OCI-LY1 (cell line): Measurements from ENCODE around the gene SH3GL2.

Experiments
- H2AFZ ChIP-seq: fragments of 200-600 bp; sonication (generic), shearing (Covaris generic); 2 replicates; pipeline ENCODE4 v1.6.0; 2014; ENCODE audit warnings: antibody characterized with exemption, mild to moderate bottlenecking, low read length
- H3F3A ChIP-seq: fragments of 200-600 bp; sonication (generic), shearing (Covaris generic); 2 replicates; pipeline ENCODE4 v1.6.0; 2014; ENCODE audit warnings: mild to moderate bottlenecking, antibody characterized with exemption, low read length, moderate library complexity; ENCODE audit not compliant: insufficient read depth
- H3K27ac ChIP-seq: fragments of 200-600 bp; sonication (generic); 2 replicates; pipeline ENCODE4 v1.5.1; 2014; ENCODE audit warnings: low read length, mixed run types, mild to moderate bottlenecking, low read depth; ENCODE audit not compliant: poor library complexity, severe bottlenecking
- H3K27me3 ChIP-seq: fragments of 200-600 bp; sonication (generic); 2 replicates; pipeline ENCODE4 v1.6.0; 2014; ENCODE audit warnings: antibody characterized with exemption, mild to moderate bottlenecking, low read length, moderate library complexity; ENCODE audit not compliant: insufficient read depth
- H3K36me3 ChIP-seq: fragments of 200-600 bp; sonication (generic); 2 replicates; pipeline ENCODE4 v1.6.1; 2014; ENCODE audit warnings: mild to moderate bottlenecking, antibody characterized with exemption, low read length, moderate library complexity, mixed read lengths; ENCODE audit not compliant: insufficient read depth
- H3K4me1 ChIP-seq: fragments of 200-600 bp; sonication (generic); 2 replicates; pipeline ENCODE4 v1.5.1; 2014; ENCODE audit warnings: mild to moderate bottlenecking, low read length, moderate library complexity; ENCODE audit not compliant: insufficient read depth, severe bottlenecking
- H3K4me2 ChIP-seq: fragments of 200-600 bp; sonication (generic), shearing (Covaris generic); 2 replicates; pipeline ENCODE4 v1.6.1; 2014; ENCODE audit warnings: low read length
- H3K4me3 ChIP-seq: fragments of 200-600 bp; sonication (generic); 2 replicates; pipeline ENCODE4 v1.5.1; 2014; ENCODE audit warnings: low read length, low read depth, mild to moderate bottlenecking, mixed read lengths; ENCODE audit not compliant: poor library complexity, severe bottlenecking
- H3K79me2 ChIP-seq: fragments of 200-600 bp; shearing (Covaris generic); 2 replicates; pipeline ENCODE4 v1.6.1; 2016; ENCODE audit warnings: mixed run types, low read length, mixed read lengths; ENCODE audit not compliant: insufficient read depth
- H3K9ac ChIP-seq: fragments of 200-600 bp; sonication (generic), shearing (Covaris generic); 2 replicates; pipeline ENCODE4 v1.6.1; 2014; ENCODE audit warnings: mild to moderate bottlenecking, low read length, mixed read lengths
- H3K9me2 ChIP-seq: fragments of 200-600 bp; sonication (generic), shearing (Covaris generic); 2 replicates; pipeline ENCODE4 v1.6.1; 2014; ENCODE audit warnings: low read depth, mild to moderate bottlenecking, low read length, mixed read lengths
- H3K9me3 ChIP-seq: fragments of 200-600 bp; shearing (Covaris generic); 2 replicates; pipeline ENCODE4 v1.6.1; 2014; ENCODE audit warnings: low read length, mixed read lengths
- H4K20me1 ChIP-seq: fragments of 200-600 bp; sonication (generic), shearing (Covaris generic); 2 replicates; pipeline ENCODE4 v1.6.0; 2016; ENCODE audit warnings: mild to moderate bottlenecking, low read length; ENCODE audit not compliant: insufficient read depth
- CTCF ChIP-seq: fragments of 200-600 bp; sonication (generic), shearing (Covaris generic); IDR thresholded peaks from 2 replicates; pipeline ENCODE4 v1.5.1; 2017; ENCODE audit warnings: mild to moderate bottlenecking, antibody characterized with exemption, low read length, moderate library complexity, mixed read lengths
- EZH2 ChIP-seq: fragments of 200-600 bp; sonication (generic), shearing (Covaris generic); IDR thresholded peaks from 2 replicates; pipeline ENCODE4 v1.8.0; 2017; ENCODE audit warnings: borderline replicate concordance, mixed run types, mild to moderate bottlenecking, antibody characterized with exemption, low read length, moderate library complexity, mixed read lengths

SH3GL2 gene

GRCh38 chr9:17635115-17635890 is 56.4 kb downstream of the SH3GL2 start:
- no peaks in the 10 kb centered on the region for H4K20me1 ChIP-seq
- H3K79me2 ChIP-seq, result no peaks in the 10 kb centered on the region
- no peak overlapping the region for H3K27ac ChIP-seq
- no peak overlapping the region for H3K4me2 ChIP-seq
- no peaks in the 10 kb centered on the region for H3K27me3 ChIP-seq
- H3K4me3 ChIP-seq, result no peak overlapping the region
- no peaks in the 10 kb centered on the region for H3K36me3 ChIP-seq
- H3K9ac ChIP-seq, result no peak overlapping the region
- no peak for TF ChIP-seq CTCF
- no peak for TF ChIP-seq EZH2
- no peak overlapping the region for H2AFZ ChIP-seq
- H3K4me1 ChIP-seq, result no peaks in the 10 kb centered on the region
- H3K9me2 ChIP-seq, result no peaks in the 10 kb centered on the region
- no peaks in the 10 kb centered on the region for H3F3A ChIP-seq
- H3K9me3 ChIP-seq, result no peaks in the 10 kb centered on the region

GRCh38 chr9:17636349-17636748 is 57.5 kb downstream of the SH3GL2 start:
- H3F3A ChIP-seq, result no peaks in the 10 kb centered on the region
- no peak overlapping the region for H3K9ac ChIP-seq
- H2AFZ ChIP-seq, result no peak overlapping the region
- no peak for TF ChIP-seq CTCF
- no peak for TF ChIP-seq EZH2
- no peak overlapping the region for H3K27ac ChIP-seq
- no peaks in the 10 kb centered on the region for H3K27me3 ChIP-seq
- H3K4me2 ChIP-seq, result no peak overlapping the region
- no peaks in the 10 kb centered on the region for H4K20me1 ChIP-seq
- no peaks in the 10 kb centered on the region for H3K79me2 ChIP-seq
- no peaks in the 10 kb centered on the region for H3K9me3 ChIP-seq
- H3K9me2 ChIP-seq, result no peaks in the 10 kb centered on the region
- no peaks in the 10 kb centered on the region for H3K4me1 ChIP-seq
- no peaks in the 10 kb centered on the region for H3K36me3 ChIP-seq
- H3K4me3 ChIP-seq, result no peak overlapping the region

GRCh38 chr9:17636821-17637220 is 58.0 kb downstream of the SH3GL2 start:
- H3K27ac ChIP-seq, result no peak overlapping the region

More at GRCh38 chr9:17636821-17637220, 58.0 kb downstream of the SH3GL2 start:
- Histone ChIP-seq H3K27me3 (no peaks in the 10 kb centered on the region), H3K4me2 (no peak overlapping the region), H3K4me3 (no peak overlapping the region), H2AFZ (no peak overlapping the region), H3K9me3 (no peaks in the 10 kb centered on the region), H3K9ac (no peak overlapping the region), H3K36me3 (no peaks in the 10 kb centered on the region), H3K79me2 (no peaks in the 10 kb centered on the region), H3F3A (no peaks in the 10 kb centered on the region), H3K9me2 (no peaks in the 10 kb centered on the region), H3K4me1 (no peaks in the 10 kb centered on the region), H4K20me1 (no peaks in the 10 kb centered on the region)
- TF ChIP-seq CTCF, result no peak
- no peak for TF ChIP-seq EZH2
